ENCODE results near the gene C4orf17. TPM values are rescaled to one million over a fixed set of nuclear protein-coding genes. Genes with fewer than 3 reads are reported as not detected.
"Not testable (repeated sequence)": the region's sequence is repeated elsewhere in the genome, so short reads cannot be mapped to it uniquely, and the experiment has no call there.

Gene C4orf17
- total RNA-seq, 1 donor: not detected

GRCh38 chr4:99529956-99530355, 19.1 kb downstream of the C4orf17 start:
- H3K4me3 ChIP-seq (ENCODE audit: low read depth, low read length): no peak overlapping the region
- TF ChIP-seq, protein P1, sequence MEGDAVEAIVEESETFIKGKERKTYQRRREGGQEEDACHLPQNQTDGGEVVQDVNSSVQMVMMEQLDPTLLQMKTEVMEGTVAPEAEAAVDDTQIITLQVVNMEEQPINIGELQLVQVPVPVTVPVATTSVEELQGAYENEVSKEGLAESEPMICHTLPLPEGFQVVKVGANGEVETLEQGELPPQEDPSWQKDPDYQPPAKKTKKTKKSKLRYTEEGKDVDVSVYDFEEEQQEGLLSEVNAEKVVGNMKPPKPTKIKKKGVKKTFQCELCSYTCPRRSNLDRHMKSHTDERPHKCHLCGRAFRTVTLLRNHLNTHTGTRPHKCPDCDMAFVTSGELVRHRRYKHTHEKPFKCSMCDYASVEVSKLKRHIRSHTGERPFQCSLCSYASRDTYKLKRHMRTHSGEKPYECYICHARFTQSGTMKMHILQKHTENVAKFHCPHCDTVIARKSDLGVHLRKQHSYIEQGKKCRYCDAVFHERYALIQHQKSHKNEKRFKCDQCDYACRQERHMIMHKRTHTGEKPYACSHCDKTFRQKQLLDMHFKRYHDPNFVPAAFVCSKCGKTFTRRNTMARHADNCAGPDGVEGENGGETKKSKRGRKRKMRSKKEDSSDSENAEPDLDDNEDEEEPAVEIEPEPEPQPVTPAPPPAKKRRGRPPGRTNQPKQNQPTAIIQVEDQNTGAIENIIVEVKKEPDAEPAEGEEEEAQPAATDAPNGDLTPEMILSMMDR (IDR thresholded peaks at IDR 0.05; ENCODE audit: insufficient read depth, low read depth, low read length): no peak
- no peak for DNase-seq (ENCODE audit: low read depth)

GRCh38 chr4:99534699-99535098, 23.9 kb downstream of the C4orf17 start:
- not testable (repeated sequence) for DNase-seq (ENCODE audit: low read depth); H3K4me3 ChIP-seq (ENCODE audit: low read depth, low read length)

- no peak for DNase-seq (ENCODE audit: low read depth)
- TF ChIP-seq, protein P1 (IDR thresholded peaks at IDR 0.05; ENCODE audit: insufficient read depth, low read depth, low read length): no peak
- no peak overlapping the region for H3K4me3 ChIP-seq (ENCODE audit: low read depth, low read length)
These were observed 25.4 kb downstream of the C4orf17 start for GRCh38 chr4:99536271-99536670.

DNA sequence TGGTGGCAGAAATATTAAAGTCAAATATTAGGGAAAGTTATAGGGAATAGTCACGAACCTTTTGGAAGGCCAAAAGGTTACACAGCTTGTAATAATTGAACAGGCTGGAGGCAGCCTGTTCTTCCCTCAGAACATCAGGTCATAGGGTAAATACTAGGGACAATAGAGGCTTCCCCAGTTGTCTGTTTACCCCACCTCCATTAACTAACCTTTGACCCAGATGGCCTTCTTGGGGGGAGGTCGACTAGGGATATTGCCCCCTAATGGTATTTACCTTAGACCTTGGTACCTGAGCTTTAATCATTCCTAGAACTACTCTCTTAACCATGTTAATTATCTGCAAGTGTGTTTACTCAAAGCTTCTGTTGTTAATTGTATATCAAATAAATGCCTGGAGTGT, 26.0 kb downstream of the C4orf17 start:
- H3K4me3 ChIP-seq (ENCODE audit: low read depth, low read length): no peak overlapping the region
- TF ChIP-seq, protein P1 (IDR thresholded peaks at IDR 0.05; ENCODE audit: insufficient read depth, low read depth, low read length): no peak
- DNase-seq (ENCODE audit: low read depth): no peak

DNA sequence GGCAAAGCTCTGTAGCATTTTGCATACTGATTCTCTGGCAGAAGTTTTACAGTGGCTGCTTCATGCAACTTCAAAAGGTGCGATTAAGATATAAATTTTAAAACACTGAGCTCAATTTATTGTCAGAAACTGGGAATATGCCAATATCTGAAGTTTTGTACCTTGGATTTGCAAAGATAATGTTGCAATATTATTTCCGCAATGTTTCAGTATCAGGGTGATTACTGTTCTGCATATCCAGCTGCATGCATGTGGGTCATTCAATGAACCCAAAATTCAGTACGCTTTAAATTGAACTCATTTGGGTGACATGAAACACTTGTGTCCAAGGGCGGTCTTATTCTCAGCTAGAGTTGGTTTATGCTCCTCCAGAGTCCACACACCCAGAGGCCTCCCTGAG, 26.9 kb downstream of the C4orf17 start:
- no peak overlapping the region for H3K4me3 ChIP-seq (ENCODE audit: low read depth, low read length)
- DNase-seq (ENCODE audit: low read depth): no peak
- TF ChIP-seq, protein P1 (IDR thresholded peaks at IDR 0.05; ENCODE audit: insufficient read depth, low read depth, low read length): no peak

DNA sequence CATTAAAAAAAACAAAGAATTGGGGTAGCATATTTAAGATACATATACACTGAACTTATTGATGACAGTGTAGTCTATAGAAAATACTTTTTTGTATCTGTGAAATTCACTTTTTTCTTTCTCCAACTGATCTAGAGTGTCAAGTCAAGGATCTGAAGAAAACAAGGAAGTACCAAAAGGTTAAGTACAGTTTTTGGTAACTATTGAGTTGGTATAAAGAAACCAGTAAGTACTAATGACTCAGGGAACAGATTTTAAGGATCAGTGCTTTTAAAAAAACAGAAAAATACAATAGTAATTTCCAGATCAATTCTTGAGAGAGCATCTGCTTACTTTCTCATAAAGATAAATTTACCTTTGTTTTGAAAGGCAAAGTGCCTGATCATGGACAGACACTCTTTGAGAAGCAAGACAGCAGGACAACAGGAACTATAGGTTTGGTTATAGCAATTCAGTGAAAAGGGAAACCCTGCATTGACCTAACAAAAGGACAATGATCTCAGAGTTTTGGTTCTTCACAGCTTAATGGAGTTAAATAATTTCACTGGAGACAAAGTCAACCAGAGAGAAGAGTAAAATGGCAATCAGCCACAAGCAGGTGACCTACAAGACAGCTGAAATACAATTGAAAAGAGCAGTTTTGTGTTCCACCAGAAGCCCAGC, 29.6 kb downstream of the C4orf17 start:
- H3K4me3 ChIP-seq (ENCODE audit: low read depth, low read length): no peak overlapping the region
- DNase-seq (ENCODE audit: low read depth): no peak
- TF ChIP-seq, protein P1 (IDR thresholded peaks at IDR 0.05; ENCODE audit: insufficient read depth, low read depth, low read length): no peak

DNA sequence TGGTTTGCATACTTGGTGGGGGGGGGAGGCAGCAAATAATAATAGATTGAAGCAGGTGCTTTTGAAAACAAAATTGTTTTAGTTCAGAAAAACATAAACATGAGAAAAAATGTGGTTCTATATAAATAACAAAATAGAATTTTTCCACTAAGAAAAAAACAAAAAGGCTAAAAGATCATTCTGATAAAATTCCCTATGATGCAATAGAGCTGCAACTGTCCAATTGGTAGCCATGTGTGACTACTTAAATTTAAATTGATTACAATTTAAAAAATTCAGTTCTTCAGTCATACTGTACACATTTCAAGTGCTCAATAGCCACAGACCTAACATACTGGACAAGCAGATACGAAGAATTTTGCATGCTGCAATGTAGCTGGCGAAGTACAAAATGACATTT, 42.1 kb downstream of the C4orf17 start:
- TF ChIP-seq, protein P1 (IDR thresholded peaks at IDR 0.05; ENCODE audit: insufficient read depth, low read depth, low read length): no peak
- DNase-seq (ENCODE audit: low read depth): no peak
- H3K4me3 ChIP-seq (ENCODE audit: low read depth, low read length): no peak overlapping the region
